IPS DF 4.7 (cell line): Measurements from ENCODE around the gene COPE.

Experiments used
- DNase-seq: peaks from one replicate; pipeline ENCODE4 v3.0.0-alpha.2; 2013; ENCODE audit warnings: low spot score; ENCODE audit errors: extremely low read depth

Gene COPE

DNA sequence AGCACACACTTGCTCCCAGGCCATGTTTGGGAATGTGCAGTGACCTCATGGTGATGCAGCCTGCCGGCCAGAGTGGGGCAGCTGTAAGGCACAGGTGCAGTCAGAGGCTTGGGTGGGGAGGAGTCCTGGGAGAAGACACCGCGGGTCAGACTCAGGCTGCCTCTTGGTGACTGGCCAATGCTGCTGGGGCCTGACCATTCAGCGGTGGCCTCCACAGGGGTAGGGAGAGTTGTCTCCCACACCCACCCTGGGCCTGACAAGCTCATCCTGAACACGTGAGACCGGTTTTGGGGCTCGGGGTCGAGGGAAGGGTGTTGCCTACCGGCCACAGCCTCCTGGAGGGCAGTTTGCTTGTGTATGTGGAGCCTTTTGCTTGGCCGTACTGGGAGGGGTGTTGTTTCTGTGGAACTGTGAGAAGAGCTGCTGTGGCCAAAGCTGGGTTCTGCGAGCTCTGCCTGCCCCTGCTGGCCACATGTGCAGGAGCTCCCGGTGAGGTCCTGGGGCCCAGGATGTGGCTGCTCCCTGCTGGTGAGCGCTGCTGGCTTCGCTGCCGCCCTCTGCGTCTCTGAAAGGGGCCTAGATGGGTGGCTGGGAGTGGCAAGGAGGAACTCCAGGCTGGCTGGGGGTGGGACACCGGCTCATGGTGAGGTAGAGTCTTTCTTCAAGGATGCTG is 65.3 kb downstream of the COPE start:
- no peak for DNase-seq

DNA sequence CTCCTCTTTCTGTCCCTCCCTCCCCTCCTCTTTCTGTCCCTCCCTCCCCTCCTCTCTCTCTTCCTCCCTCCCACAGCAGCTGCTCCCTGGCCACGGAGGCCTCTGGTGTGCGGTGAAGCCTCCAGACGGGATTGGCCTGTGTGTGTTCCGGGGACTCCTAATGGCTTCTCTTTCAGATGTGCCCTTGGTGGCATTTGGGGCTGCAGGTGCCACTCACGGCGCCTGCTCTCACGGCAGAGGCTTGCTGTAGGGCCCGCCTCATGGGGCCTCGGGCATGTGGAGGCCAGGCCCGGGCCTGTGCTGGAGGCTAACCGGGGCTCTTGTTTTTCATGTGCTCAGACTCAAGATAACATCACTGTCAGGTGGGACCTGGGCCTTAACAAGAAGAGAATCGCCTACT is 66.5 kb downstream of the COPE start:
- DNase-seq: no peak

DNA sequence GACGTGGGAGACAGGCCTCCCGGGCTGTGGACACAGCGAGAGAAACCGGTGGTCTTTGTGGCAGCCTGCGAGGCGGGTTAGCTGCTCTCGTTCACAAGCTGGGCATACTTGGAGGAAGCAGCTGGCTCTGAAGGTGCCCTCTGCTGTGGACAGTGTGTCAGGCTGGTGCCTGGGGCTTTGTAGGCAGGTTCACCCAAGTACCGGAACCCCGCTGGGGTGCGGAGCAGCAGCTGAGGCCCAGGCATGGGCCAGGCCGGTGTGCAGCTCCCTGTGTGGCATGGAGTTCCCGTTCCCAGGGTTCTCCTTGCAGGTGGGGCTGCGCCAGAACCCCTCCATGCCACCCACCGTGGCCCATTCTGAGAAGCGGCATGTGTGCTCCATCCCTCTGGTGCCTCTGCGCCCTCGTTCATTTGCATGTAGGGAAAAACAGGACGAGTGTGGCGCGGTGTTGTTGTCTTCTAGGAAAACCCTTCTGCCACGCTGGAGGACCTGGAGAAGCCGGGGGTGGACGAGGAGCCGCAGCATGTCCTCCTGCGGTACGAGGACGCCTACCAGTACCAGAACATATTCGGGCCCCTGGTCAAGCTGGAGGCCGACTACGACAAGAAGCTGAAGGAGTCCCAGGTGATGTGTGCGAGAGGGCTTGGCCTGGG is 67.4 kb downstream of the COPE start:
- no peak for DNase-seq

DNA sequence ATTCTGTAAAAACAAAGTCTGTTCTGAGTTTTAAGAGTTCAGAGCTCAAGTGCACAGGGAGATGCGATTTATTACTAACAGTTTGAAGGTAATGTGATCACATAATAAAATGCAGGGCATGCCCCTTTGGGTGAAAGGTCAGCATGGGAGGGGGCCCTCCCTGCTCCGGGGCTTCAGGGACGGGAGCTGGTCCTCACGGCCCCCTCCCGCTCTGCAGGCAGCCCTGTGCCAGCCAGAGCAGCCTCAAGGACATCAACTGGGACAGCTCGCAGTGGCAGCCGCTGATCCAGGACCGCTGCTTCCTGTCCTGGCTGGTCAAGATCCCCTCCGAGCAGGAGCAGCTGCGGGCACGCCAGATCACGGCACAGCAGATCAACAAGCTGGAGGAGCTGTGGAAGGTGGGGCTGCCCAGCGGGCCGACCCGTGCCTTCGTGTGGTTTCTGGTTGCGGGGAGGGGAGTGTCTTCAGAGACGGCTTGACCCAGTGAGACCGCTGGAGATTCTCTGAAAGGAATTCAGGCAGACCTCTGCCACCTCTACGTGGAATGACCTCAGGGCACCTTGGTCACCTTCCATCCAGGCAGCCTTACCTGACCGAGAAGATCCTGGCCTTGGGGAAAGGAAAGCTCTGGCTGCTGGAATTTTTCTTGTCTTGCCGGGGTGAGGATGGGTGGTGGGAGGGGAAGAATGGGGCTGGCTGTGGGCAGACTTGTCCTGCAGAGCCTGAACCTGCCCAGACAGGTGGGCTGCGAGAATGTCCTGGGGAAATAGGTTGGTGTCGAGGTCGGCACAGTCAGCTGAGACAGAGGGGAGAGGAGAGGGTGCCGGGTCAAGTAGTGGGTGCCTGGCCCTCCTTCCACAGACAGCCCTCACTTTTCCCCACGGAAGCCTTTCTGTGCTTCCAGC is 68.5 kb downstream of the COPE start:
- no peak for DNase-seq

DNA sequence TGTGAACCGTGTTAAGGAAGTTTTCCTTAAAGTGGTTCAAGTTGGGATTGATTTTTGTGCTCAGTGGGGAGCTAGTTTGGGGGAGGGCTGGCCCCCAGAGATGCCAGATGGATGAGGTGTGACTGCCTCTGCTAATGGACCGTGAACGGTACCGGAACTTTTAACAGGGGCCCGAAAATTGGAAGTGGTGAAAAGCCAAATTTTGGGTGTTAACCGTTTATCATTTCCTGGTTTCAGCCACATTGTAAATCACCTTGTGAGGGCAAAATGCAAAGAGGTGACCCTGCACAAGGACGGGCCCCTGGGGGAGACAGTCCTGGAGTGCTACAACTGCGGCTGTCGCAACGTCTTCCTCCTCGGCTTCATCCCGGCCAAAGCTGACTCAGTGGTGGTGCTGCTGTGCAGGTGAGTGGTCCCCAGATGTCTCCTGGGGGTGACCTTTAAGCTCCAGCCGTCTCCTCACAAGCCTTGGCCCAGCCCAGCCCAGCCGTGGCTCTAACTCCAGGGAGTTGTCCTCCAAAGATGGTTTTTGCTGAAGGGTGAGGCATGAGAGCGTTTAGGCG is 69.3 kb downstream of the COPE start:
- no peak for DNase-seq
